Stimulated activated CD8-positive, alpha-beta memory T cell treated with anti-CD3 and anti-CD28 coated beads, Interleukin-4, amount 100 ng/mL, for 1 hour (primary cell): ENCODE results near the gene LARP1.
"Not testable (repeated sequence)": the region's sequence is repeated elsewhere in the genome, so short reads cannot be mapped to it uniquely, and the experiment has no call there.

Experiments used
- DNase-seq, 2 donors: peaks; one replicate each; pipeline ENCODE4 v3.0.0-alpha.2; 2020; ENCODE audit warnings: low read depth in 2 of 2, low spot score in 1 of 2

Gene LARP1

DNA sequence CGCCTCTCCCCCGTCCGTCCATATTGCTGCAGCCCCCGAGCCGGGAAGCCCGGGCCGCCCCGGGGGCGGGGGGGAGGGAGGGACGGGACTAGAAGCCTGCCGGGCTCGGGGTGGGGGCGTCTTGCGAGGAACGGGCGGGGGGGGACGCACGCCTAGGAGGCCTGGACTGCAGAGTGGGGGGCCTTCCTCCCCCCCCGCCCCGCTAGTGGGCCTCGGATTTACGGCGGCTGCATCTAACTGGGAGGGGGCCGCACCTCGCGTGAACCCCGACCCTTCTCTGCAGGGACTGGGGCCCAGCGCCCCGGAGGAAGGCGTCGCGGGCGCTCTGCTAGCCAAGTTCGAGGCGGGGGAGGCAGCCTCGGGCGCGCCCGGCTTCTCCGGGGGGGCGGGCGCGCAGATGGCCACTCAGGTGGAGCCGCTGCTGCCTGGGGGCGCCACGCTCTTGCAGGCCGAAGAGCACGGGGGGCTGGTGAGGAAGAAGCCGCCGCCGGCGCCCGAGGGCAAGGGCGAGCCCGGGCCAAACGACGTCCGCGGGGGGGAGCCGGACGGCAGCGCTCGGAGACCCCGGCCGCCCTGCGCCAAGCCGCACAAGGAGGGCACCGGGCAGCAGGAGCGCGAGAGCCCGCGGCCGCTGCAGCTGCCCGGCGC lies at the start of gene LARP1:
TSS of gene LARP1 (plus strand) at position 17 of the 648 bp plus-strand sequence. CDS start at position 398, 381 bp downstream.
- DNase-seq = peak in 1 of 2 donors; percentile 2

DNA sequence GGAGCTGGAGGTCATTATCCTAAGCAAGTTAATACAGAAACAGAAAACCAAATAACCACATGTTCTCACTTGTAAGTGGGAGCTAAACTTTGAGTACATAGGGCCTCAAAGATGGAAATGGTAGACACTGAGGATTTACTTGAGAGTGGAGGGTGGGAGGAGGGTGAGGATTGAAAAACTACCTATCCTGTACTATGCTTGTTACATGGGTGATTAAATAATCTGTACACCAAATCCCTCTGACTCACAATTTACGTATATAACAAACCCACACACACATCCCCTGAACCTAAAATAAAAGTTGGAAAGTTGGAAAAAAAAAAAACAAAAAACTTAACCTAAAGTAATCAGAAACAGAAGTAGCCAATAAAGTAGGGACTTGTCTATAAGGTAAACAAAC lies 48.8 kb upstream of the LARP1 start:
- DNase-seq = no peak

DNA sequence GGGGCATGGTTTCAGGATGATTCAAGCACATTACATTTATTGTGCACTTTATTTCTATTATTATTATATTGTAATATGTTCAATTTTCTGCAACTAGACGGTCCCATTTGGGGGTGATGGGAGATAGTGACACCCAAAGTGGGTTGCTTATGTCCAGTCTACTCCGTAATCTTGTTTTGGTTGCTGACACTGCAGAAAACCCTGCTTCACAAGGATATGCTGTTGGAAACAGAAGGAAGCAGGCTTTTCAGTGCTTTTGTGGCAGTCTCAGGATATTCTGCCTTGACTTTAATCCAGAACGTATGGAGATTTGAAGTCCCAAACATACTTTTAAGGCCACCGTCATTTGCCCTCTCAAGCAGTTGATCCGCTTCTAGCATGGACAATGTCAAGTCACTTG lies 47.5 kb upstream of the LARP1 start:
- no peak for DNase-seq

DNA sequence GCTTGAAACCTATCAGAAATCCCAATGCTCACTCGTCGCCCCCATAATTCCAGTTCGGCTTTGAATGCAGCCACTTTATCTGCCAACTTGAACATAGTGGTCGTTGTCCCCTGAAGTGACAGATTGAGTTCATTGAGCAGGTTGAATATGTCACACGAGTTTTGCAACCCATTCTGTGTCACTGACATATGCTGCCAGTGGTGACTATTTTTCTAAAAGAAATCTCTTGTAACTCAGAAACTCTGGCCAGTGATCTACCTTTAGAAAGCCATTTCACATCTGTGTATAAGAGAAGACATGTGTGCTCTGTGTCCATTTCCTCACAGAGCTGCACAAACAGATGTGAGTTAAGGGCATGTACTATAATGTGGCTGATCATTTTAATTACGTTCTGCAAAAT lies 47.0 kb upstream of the LARP1 start:
- DNase-seq = no peak

DNA sequence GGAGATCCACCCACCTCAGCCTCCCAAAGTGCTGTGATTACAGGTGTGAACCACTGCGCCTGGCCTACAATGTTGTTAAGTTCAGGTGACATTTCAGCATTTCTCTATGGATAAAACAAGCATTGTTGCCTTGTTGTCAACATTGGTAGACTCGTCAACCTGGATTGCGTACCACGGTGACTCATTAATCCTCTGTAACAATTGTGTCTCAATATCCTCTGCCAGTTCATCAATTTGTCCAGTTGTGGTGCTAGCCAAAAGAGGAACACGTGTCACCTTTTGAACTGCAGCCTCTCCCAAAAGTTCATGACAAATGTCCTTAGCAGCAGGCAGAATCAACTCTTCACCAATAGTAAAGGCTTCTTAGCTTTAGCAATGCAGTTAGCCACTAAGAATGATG lies 46.3 kb upstream of the LARP1 start:
- DNase-seq = no peak

DNA sequence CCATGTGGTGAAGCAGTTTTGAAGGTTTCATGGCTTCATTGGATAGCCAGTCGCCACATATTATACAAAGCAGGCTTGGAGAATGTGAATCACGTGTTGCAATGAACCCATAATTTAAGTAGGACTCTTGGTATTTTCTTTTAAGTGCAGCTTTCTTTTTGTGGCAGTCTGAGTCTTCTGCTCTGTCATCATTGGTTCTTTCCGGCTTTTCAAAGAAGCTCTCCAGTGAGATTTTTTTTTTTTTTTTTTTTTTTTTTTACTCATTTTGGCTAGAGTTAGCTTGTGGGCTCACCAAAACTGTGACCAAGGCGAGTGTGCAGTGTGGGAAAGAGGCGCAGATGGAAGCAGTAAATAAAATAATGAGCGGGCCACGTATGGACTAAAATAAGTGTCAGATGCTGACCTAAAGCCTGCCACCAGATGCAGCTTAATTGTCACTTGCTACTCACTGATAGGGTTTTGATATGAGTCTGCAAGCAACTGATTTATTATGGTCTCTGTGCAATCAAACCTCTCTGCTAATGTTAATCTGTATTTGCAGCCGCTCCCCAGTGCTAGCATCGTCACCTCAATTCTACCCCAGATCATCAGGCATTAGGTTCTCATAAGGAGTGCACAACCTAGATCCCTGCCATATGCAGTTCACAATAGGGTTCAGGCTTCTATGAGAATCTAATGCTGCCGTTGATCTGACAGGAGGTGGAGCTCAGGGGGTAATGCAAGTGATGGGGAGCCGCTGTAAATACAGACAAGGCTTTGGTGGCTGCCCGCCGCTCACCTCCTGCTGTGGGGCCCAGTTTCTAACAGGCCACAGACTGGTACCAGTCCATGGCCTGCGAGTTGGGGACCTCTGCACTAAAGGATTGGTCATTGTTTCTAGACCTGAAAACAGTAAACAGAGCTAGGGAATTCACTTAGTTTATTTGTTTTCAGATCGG lies 45.5 kb upstream of the LARP1 start:
- no peak for DNase-seq

DNA sequence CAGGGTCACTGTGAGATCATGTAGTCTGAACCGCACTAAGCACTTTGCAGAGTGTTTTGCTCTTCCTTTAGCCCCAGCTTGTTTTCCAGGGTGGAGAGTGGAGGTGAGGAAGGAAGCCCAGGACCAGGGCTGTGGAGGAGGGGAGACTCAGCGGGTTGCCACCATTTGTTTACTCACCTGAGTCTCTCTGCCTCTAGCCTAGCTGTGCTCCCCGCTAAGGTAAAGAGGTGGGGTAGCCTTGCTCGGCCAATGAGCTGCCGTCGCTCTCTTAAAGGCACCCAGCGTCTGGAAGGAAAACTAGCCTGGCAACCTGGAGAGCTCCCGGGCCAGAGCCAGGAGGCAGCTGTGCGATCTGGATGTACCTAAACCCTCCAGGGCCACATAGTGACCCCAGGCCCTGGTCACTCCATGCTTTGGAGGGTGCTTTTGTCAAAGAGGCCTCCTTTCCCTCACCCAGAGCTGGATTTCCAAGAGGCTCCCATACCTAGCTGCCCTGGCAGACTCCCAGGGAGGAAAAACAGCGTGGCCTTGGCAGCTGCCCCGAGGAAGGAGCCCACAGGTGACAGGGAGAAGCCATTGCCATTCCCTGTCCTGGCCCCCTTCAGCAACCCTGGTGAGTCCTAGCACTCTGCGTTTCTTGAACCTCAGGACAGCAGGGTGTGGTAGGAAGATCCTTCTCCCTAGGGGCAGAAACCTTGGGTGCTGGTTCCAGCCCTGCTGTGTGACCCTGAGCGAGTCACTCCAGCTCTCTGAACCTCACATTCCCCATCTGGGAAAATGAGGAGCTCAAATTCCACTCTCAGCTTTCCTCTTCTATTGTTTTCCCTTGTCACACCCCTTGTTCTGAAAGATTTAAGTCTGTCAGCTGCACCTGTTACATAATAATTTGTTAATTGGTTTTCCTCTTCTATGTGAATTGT lies 42.4 kb upstream of the LARP1 start:
- no peak for DNase-seq

DNA sequence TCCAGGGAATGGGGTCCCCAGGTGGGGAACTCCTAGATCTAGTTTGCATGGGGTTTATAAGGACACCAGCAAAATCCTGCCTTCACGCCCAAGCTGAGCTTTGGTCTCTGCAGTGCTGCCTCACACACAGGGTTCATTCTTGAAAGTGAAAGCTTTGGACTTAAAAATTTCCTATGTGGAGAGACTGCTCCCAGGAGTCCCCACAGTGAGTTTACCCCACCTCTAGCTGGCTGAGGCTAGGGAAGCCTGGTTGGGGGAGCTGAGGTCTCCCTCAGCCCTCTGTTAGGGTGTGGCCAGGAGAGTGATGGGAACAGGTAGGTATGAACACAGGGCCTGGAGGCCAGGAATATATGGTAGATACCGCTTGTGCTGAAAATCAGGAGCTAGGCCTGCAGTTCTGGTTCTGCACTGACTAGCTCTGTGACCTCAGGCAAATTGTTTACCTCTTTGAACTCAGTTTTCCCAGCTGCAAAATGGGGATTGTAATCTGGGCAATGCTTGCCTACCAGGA lies 41.5 kb upstream of the LARP1 start:
- DNase-seq = no peak

DNA sequence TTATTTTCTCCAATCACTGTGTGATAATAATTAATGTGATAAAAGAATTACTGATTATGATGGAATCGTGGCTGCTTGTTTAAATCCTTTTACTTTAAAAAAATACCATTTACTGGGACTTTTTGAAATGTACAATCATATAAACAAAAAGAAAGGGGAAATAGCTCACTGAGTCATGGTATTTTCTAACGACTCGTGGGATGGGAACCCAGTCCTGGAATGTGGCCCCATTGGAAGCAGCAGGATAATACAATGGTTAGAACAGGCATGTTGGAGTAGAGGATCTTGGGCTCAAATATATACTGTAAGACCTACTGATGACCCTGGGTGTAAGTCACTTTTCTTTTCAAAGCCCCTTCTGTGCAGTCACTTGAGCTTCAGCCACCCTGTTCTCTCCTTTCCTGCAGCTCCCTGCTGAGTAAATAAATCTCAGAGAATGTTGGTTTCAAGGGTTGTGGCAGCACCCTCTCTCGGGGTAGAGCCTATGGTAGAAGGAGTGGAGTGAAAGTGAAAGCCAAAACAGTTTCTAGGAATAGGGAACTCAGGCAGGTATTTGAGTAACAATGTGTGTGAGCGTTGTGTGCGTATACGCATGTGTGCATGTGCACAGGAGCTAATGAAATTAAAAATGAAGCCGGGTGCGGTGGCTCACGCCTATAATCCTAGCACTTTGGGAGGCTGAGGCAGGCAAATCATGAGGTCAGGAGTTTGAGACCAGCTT lies 40.8 kb upstream of the LARP1 start:
- DNase-seq = no peak

DNA sequence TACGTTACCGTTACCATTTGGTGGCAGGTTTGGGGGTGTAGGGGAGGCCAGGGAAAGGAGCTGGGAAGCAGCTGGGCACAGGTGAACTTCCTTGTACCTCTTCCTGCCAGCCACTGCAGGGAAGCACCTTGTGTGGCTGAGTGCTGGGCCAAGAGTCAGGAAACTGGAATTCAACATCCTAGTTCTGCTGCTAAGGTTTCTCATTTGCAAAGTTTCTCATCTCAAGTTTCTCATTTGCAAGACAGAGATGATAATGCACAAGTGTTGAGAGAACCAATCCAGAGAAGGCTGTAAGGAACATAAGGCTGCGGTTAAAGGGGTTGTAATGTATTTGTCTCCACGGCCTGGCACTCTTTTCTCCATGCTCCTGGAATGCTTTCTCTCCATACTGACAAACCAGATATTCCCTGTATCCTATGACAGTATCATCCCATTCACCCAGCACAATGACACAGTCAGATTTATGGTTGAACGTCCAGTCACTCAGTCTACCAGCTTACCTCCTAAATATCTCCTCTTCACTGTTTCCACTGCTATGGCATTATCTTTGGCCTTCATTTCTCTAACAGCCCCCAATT lies 33.6 kb upstream of the LARP1 start:
- DNase-seq = no peak

DNA sequence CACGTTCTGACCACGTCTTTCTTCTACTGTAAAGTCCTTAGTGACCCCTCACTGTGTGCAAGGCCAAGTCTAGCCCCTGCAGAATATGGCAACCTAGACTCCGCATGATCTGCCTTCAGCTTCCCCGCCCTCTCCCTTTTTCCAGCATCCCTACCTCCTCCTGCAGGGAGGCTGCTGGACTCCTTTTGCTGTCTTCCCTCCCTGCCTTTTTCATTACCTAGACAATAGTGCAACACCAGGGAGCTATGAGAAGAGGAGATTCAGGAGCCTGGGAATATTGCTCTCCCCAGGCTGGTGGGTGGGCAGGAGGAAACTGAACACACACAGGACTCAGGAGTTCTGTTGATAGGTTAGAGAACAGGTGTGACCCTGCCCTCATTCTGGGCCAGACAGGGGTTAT lies 33.1 kb upstream of the LARP1 start:
- DNase-seq = no peak

DNA sequence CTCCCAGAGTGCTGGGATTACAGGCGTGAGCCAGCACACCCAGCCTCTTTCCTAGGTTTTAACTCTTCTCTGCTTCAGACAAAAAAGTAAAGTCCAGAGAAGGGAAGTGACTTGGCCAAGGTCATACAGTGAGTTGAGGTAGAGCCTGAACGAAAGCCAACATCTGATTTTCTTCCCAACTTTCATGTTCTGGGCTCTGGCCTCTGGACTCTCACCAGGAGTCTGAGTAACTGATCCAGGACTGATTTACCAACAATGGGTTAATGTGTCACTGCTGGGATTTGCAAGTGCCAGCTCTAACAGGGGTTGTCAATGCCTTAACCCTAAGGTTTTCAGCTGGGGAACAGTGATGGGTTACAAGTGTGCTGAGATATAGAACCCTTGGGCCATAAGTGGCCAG lies 32.2 kb upstream of the LARP1 start:
- no peak for DNase-seq

DNA sequence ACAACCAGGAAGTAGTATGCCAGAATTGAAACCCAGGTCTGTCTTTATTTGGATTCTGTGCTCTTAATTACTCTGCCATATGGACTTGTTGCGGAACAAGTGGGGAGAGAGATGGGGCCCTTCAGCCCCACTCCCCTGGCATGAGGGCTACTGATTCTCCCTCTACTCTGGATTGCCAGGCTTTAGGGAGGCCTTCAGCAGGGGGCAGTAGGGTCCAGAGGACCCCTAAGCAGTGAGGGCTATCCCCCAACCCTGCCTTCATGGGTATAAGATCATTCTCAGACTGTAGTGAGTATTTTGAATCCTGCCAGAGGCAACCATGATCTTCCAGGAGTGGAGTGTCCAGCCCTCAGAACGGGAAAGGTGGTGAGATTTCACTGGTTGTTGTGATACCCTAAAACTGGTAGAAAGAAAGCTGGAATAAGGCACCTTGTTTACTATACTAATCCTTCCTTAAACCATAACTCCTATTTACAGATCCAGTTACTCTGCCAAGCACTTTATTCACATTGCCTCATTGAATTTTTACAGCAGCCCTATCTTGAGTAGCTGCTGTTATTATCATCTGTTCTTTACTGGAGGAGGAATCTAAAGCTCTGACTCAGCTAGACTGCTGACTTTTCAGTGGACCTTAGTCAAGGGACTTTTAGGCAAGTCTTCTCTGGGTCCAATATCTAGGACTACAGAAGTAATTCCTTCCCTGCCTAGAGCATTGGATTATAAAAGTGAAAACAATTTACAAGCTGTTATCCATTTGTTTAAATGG lies 31.3 kb upstream of the LARP1 start:
- no peak for DNase-seq

DNA sequence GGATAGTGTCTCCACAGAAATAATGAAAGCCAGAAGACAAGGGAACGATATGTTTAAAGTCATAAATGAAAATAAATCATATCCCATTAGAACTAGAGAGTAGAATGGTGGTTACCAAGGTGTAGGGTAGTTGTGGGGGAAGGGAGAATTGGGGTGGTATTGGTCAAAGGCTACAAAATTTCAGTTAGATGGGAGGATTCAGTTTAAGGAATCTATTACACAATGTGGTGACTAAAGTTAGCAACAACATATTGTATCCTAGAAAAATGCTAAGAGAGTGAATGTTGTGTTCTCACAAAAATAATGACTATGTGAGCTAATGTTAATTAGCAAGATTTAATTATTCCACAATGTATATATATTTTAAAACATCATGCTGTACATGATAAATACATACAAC lies 27.8 kb upstream of the LARP1 start:
- no peak for DNase-seq

DNA sequence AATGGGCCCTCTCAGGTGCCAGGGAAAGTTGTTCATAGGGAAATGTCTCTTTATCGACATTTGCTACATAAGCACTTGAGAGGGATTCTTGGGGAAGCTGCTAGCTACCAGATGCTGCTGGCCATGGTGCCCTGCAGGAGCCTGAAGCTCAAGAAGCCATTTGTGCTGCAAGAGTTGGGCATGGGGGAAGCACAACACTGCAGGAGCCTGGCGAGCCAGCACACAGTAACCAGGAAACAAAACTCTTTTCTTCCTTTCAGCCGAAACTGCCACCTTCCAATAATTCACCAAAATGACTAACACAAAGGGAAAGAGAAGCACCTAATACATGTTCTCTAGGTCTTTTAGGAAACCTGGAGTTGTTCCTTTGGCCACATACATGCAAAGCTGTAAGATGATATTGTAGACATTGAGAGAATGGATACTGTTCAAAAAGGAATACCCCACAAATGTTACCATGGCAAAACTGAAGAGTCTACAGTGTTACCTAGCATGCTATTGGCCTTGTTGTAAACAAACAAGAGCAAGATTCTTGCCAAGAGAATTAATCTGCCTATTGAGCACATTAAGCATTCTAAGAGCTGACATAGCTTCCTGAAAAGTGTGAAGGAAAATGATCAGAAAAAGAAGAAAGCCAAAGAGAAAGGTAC lies 26.1 kb upstream of the LARP1 start:
- no peak for DNase-seq

DNA sequence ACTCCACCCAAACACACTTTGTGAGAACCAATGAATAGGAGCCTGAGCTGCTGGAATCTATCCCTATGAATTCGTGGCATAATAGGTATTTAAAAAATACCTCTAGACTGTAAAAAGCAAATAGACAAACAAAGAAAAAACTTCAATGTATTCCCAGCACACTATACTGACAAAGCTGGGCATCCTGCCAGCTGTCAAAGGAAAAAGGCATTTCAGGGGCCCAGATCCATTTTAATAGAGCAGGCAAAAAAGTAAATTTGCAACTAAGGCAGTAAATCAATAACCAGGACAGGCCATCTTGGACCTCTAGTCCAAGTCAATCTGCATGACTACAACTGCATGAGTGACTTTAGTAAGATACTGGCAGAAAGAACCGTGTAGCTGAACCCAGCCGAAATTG lies 25.6 kb upstream of the LARP1 start:
- DNase-seq = no peak

DNA sequence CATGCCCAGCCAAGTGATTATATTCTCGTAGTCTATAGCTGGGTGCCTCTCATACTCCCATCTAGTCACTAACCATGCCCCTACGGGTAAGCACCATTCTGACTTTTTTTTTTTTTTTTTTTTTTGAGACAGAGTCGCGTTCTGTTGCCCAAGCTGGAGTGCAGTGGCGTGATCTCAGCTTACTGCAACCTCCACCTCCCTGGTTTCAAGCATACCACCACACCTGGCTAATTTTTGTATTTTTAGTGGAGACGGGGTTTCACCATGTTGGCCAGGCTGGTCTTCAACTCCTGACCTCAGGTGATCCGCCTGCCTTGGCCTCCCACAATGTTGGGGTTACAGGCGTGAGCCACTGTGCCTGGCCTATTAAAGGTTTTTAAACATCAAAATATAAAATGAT lies 24.4 kb upstream of the LARP1 start:
- DNase-seq = not testable (repeated sequence)

DNA sequence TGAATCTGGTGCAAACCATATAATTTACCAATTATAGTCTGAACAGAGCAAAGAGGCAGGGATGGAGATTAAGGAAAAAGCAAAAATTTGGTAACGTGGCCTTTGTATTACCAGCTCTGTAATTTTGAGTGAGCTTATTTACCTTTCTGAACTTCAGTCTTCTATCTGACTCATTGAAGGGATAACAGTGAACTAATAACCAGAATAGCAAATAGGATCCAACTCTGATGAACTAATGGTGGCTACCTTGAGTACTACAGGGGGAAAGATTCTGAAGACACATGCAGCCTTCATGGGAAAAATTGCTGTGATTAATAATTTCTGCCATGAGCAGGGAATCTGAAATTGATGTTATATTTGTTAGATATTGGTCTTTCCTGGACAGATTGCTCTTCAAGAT lies 23.0 kb upstream of the LARP1 start:
- no peak for DNase-seq
